Daoy (cell line): ENCODE results near the gene AQP12A. TPM values are rescaled to one million over a fixed set of nuclear protein-coding genes. Genes with fewer than 3 reads are reported as not detected.
"Not testable (repeated sequence)": the region's sequence is repeated elsewhere in the genome, so short reads cannot be mapped to it uniquely, and the experiment has no call there.

Experiments
- DNase-seq: peaks from one replicate; pipeline ENCODE4 v3.0.0-alpha.2; 2015; ENCODE audit warnings: low read depth
- total RNA-seq: library from RNA; depleted of rRNA; stranded (reverse); fragments of >200 nt; shearing (Covaris generic); gene quantifications from 2 replicates; pipeline ENCODE4 v1.2.3, GENCODE V29; 2014; rRNA removed

Gene AQP12A, protein sequence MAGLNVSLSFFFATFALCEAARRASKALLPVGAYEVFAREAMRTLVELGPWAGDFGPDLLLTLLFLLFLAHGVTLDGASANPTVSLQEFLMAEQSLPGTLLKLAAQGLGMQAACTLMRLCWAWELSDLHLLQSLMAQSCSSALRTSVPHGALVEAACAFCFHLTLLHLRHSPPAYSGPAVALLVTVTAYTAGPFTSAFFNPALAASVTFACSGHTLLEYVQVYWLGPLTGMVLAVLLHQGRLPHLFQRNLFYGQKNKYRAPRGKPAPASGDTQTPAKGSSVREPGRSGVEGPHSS
- not detected in 2 replicates for total RNA-seq

DNA sequence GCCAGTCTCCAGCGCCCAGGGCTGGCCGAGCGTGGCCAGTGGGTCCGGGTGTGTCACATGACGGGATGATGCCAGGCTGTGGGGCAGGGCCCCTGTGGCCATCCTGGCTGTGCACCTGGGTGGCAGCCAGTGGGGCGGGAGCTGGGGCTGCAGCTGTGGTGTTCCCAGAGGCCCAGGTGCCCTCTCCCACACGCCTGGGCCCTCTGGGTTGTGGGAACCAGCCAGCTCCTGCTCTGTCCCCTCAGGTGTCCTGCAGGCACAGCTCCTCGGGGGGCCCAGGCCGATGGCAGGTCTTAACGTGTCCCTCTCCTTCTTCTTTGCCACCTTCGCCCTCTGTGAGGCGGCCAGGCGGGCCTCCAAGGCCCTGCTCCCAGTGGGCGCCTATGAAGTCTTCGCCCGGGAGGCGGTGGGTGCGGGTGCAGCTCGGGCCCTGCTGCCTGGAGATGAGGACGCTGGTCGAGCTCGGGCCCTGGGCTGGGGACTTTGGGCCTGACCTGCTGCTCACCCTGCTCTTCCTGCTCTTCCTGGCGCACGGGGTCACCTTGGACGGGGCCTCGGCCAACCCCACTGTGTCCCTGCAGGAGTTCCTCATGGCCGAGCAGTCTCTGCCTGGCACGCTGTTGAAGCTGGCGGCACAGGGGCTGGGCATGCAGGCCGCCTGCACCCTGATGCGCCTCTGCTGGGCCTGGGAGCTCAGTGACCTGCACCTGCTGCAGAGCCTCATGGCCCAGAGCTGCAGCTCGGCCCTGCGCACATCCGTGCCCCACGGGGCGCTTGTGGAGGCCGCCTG lies at the start of gene AQP12A:
TSS of gene AQP12A (plus strand) at position 236 of the 790 bp plus-strand sequence. CDS start at position 284, 48 bp downstream.
- DNase-seq = not testable (repeated sequence)

GRCh38 chr2:240642061-240642805 lies 49.4 kb upstream of the AQP12A start:
- DNase-seq = no peak

DNA sequence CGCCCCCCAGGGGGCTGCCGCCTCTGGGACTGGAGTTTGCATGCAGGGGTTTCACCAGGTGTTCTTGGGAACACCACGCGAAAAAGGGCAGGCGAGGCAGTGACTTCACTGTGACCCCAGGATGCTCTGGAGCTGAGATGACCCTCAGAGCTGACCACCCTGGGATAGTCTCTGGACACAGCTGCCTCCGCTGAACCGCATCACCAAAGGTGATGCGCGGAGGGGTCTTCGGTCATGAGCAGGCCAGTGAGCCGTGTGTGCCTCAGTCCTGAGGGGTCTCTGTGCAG lies 48.9 kb upstream of the AQP12A start:
- no peak for DNase-seq

DNA sequence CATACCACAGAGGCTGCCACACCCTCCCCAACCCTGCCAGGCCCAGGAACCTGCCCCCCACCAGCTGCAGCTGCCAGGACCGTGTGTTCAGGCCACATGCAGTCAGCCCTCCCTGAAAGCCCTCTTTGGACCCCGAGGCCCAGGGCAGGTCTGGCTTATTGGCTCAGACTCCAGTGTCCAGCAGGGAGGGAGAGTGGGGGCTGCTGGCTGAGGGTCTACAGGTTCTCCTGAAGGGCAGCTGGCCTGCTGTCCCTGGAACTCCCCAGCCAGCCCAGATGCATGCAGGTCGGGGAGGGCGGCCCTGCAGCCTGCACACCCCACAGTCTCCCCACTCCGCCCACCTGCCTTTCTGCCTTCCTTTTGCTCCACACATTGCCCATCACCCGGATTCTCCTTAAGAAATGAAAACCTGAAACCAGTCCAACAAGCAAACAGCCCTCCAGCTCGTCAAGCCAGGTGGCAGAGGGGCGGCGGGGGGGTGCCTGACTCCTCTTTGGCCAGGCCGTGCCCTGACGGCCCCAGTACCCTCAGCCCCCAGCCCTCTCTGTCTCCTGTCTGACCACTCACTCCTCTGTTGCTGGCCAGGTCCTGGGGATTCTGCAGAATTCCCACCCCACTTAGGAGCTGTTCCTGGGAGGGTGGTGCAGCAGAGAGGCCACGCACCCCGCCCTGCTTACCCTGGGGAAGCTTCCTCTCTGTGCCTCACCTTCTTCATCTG lies 48.4 kb upstream of the AQP12A start:
- no peak for DNase-seq

GRCh38 chr2:240643811-240644150 lies 47.9 kb upstream of the AQP12A start:
- DNase-seq = no peak

DNA sequence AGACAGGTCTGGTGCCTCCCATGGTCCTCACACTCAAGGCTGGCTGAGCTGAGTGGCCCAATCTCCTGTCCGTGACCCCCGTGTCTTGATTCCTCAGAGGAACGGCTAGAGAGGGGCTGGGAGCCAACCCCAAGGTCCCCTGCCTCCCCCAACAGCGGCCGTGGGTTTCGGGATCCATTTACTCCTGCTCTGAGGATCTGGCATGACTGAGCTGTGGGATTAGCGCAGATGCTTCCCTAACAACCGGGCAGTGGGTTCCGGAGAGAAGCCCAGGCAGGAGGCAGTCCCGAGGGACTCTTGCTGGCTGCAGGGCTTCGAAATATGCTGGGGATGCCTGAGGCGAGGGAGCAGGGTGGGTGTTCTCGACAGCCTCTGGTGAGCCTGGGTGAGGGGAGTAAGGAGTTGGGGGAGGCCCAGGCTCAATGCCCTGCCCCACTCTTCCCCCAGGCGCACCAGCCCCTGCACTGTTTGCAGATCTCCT lies 47.5 kb upstream of the AQP12A start:
- DNase-seq = no peak

- no peak for DNase-seq
Measured at GRCh38 chr2:240644859-240645301, 46.8 kb upstream of the AQP12A start.

- no peak for DNase-seq
Measured at GRCh38 chr2:240645346-240645745, 46.3 kb upstream of the AQP12A start.

GRCh38 chr2:240645801-240646175 lies 45.9 kb upstream of the AQP12A start:
- no peak for DNase-seq

DNA sequence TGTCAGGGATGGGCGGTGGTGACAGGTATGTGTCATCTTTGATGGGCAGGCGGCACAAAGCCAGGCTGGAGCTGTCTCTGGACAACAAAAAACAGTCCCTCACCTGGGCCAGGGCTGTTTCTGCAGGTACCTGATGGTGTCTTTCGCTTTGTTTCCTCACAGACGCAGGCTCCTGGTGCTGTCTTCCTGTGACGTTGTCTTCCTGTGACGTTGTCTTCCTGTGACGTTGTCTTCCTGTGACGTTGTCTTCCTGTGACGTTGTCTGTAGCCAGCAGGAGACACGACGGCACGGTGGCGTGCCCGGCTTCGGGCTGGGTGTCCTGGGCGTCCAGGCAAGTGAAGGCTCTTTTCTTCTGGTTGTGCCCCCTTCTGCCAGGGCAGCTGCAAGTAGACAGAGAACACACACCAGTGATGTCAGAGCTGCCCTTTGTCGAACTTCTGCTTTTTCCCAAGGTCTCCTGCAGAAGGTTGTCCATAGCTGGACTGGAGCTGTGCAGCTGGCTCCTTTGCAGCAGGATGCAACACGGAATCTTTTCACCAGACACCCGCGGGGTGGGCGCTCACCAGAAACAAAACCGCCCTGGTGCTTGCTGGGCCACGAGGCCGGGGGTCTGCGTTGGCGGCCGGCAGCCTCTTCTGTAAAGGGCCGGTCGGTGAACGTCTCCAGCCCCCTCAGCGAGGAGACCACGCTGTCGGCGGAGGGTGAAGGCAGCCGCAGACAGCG lies 45.3 kb upstream of the AQP12A start:
- no peak for DNase-seq

- DNase-seq = no peak
Measured at GRCh38 chr2:240646900-240647502, 44.7 kb upstream of the AQP12A start.

DNA sequence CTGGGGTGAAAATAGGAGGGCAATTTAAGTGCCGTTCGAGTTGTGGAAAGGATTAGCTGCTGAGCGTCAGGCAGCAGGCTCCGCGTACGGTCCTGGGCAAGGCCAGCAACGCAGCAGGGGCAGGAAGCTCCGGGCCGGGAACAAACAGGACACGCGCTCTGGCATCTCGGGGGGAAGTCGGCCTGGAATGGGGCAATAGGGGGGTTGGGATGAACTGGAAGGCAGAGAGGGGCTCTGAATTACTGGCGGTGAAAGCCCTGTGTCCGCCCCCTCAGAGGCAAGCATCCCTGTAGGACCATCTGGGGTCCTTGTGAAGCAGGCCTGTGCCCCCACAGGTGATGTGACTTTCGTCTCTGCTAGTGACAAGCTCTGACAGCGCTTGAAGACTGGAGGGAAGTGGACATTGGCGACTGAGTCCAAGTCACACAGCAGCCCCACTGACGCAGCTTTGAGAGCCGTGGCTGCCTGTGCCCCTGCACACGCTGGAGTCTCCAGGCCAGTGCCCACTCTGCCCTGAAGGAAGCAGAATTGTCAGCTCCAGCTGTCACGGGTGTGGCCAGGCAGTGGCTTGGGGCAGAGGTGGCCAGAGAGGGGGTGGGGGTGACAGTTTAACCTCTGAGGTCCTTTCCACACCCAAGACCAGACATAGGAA lies 44.0 kb upstream of the AQP12A start:
- DNase-seq = no peak

GRCh38 chr2:240648155-240648649 lies 43.5 kb upstream of the AQP12A start:
- no peak for DNase-seq

DNA sequence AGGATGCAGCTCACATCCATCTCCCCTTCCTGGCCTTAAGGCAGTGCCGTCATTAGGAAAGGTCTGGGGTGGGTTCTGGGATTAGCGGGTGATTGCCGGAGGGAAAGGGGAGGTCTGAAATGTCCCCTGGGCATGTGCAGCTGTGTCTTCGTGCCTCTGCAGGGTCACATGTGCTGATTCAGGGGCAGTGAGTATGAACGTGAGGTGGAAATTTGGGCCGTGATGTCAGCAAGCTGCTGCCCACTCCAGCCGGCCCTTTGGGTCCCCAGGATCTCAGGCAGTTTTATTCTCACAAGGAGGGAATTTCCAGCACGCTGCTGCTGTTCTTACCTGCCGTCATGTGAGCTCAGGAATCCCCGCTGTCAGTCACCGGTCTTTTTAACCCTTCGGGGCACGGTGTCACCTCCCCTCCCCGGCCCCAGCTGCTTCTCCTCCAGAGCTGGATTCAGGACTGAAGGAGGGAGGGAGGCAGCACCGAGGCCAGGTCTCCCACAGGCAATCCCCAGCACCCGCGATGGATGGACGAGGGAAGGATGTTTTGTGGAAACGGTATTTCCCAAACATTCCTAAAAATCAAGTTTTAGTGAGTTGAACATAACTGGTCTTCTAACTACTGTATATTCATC lies 42.9 kb upstream of the AQP12A start:
- no peak for DNase-seq

DNA sequence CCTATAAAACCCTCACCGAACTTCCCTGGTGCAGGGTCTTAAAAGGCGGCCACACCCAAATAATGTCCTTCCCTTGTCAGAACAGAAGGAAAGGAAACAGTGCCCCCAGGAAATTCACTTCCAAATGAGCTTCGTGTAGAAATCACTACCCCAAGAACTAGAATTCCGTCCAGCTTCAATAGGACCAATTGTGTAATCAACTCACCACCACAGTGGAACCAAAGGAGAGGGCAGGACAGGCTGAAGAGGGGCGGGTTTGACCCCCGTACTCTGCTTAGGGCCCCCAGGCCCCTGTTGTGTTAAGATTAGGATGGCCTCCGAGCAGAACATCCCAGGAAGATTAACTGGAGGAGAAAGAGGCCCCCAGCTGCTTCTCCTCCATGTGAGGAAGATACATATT lies 42.3 kb upstream of the AQP12A start:
- no peak for DNase-seq

DNA sequence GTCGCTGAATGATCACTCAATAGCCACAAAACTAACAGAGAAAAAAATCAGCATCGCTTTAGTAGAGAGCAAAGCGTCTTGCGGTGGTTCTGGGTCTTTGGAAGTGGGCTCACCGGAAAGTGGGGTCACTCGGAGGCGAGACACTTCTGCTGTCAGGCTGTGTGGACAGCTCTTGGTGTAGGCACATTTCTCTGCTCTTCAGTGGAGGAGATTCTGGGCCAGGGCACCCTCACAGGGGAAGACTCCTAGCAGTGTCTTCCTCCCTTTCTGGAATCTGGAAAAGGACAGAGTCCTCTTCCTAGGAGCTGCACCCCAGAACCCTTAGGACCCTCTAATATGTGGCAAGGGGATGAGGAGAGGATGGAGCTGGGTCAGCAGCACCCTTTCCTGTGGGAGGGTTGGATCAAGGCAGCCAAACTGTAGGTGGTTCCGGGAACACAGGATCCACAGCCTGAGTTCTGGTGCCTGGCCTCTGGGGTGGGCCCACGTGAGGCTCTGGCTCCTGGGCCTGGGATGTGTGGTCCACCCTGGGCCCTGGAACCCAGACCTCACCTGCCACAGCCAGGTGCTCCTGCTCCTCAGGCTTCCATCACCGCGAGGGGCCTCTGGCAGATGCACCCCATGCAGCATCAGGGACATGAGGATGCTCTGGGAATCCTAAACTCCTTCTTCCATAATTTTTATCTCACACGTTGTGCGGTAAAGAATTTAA lies 41.3 kb upstream of the AQP12A start:
- no peak for DNase-seq

DNA sequence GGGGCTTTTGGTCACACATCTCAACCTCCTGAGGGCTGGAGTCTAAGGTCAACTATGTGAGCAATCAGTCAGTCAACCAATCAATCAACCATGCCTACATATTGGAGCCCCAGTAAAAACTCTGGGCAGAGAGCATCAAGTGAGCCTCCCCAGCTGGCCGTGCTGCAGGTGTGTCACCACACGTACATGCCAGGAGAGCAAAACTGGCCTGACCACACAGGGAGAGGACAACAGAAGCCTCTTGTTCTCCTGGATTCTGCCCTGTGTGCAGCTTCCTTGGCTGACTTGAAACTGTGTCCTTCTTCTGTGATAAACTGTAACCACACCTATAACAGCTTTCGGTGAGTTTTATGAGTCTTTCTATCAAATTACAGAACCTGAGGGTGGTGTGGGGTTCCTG lies 40.5 kb upstream of the AQP12A start:
- no peak for DNase-seq

GRCh38 chr2:240655931-240656886 lies 35.5 kb upstream of the AQP12A start:
- peak; percentile 62 for DNase-seq
